Measurements from ENCODE around the gene SLC37A4. TPM values are rescaled to one million over a fixed set of nuclear protein-coding genes. Genes with fewer than 3 reads are reported as not detected.

The SLC37A4 gene
- total and polyA plus RNA-seq, 10 of the 15 experiments (the other 5 are each of a cell fraction or from before 2014, with no cell fraction given): 11.6 to 29.7 (median 20.4) TPM

DNA sequence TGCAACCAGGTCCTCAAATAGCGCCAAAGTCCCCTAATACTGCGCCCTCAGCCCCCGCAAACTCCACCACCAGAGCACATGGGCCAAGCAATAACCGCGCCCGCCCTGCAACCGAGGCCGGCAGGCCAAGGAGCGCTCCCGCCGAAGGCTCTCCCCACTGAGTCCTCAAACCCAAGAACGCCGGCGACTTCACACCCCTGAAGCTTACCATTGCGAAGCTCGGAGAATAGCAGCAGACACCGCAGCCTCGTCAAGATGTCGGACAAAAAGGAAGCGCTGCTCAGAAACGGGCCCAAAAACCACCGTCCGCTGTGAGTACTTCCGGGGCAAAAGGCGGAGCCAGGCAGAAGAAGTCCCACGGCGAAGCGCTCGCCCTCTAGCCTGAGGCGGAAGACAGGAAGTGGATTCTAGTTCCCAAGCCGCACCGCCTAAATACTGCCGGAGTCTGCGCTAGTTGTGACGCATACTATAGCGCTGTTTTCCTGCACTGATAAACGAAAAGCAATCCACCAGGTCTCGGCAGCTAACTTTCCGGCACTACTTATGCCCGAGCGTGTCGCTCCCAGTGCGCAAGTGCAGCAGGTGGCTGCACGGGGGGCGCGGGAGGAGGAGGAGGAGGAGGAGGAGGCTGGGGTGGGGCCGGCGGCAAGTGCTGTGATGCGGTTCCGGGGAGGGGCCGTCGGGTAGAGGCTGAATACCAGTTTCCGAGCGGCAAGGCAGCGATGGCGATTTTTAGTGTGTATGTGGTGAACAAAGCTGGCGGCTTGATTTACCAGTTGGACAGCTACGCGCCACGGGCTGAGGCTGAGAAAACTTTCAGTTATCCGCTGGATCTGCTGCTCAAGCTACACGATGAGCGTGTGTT lies 12.4 kb downstream of the SLC37A4 start, which contains the start of the genes RPS25 and TRAPPC4 (continued):
- TF ChIP-seq, protein P1, sequence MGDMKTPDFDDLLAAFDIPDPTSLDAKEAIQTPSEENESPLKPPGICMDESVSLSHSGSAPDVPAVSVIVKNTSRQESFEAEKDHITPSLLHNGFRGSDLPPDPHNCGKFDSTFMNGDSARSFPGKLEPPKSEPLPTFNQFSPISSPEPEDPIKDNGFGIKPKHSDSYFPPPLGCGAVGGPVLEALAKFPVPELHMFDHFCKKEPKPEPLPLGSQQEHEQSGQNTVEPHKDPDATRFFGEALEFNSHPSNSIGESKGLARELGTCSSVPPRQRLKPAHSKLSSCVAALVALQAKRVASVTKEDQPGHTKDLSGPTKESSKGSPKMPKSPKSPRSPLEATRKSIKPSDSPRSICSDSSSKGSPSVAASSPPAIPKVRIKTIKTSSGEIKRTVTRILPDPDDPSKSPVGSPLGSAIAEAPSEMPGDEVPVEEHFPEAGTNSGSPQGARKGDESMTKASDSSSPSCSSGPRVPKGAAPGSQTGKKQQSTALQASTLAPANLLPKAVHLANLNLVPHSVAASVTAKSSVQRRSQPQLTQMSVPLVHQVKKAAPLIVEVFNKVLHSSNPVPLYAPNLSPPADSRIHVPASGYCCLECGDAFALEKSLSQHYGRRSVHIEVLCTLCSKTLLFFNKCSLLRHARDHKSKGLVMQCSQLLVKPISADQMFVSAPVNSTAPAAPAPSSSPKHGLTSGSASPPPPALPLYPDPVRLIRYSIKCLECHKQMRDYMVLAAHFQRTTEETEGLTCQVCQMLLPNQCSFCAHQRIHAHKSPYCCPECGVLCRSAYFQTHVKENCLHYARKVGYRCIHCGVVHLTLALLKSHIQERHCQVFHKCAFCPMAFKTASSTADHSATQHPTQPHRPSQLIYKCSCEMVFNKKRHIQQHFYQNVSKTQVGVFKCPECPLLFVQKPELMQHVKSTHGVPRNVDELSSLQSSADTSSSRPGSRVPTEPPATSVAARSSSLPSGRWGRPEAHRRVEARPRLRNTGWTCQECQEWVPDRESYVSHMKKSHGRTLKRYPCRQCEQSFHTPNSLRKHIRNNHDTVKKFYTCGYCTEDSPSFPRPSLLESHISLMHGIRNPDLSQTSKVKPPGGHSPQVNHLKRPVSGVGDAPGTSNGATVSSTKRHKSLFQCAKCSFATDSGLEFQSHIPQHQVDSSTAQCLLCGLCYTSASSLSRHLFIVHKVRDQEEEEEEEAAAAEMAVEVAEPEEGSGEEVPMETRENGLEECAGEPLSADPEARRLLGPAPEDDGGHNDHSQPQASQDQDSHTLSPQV (IDR thresholded peaks at IDR 0.05): no peak
- TF ChIP-seq BCL11A (IDR thresholded peaks at IDR 0.05; ENCODE audit: low read depth, low read length): no peak
- peak; percentile 95 for TF ChIP-seq YY1 (IDR thresholded peaks at IDR 0.05; ENCODE audit: low read depth, low read length)
- no peak for TF ChIP-seq NFYB (IDR thresholded peaks at IDR 0.05; ENCODE audit: insufficient read depth, low read depth, low read length)
- peak; percentile 66; the same call in 1 of the 2 replicates for TF ChIP-seq ATF7 (IDR thresholded peaks at IDR 0.05; ENCODE audit: low read depth)
- no peak for TF ChIP-seq BRCA1 (IDR thresholded peaks at IDR 0.05; ENCODE audit: low read depth, low read length)
- no peak for TF ChIP-seq ZNF217 (IDR thresholded peaks at IDR 0.05)
- no peak for TF ChIP-seq RAD21 (IDR thresholded peaks at IDR 0.05; ENCODE audit: insufficient read depth, low read depth, low read length)
- no peak for TF ChIP-seq NFYA (IDR thresholded peaks at IDR 0.05; ENCODE audit: borderline replicate concordance, low read depth, low read length)
- no peak for TF ChIP-seq MTA3 (IDR thresholded peaks at IDR 0.05; ENCODE audit: borderline replicate concordance, low read length)
- TF ChIP-seq SRF (IDR thresholded peaks at IDR 0.05; ENCODE audit: low read depth in 2 of 2, low read length in 2 of 2): peak in 1 of 2 experiments; percentile 70; a peak in 1 of 4 replicates
- TF ChIP-seq, protein P2, sequence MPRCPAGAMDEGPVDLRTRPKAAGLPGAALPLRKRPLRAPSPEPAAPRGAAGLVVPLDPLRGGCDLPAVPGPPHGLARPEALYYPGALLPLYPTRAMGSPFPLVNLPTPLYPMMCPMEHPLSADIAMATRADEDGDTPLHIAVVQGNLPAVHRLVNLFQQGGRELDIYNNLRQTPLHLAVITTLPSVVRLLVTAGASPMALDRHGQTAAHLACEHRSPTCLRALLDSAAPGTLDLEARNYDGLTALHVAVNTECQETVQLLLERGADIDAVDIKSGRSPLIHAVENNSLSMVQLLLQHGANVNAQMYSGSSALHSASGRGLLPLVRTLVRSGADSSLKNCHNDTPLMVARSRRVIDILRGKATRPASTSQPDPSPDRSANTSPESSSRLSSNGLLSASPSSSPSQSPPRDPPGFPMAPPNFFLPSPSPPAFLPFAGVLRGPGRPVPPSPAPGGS (IDR thresholded peaks at IDR 0.05; ENCODE audit: borderline replicate concordance, insufficient read depth, low read depth, low read length, poor library complexity, severe bottlenecking): no peak
- no peak for TF ChIP-seq CHD4 (IDR thresholded peaks at IDR 0.05)
- TF ChIP-seq, protein P3, sequence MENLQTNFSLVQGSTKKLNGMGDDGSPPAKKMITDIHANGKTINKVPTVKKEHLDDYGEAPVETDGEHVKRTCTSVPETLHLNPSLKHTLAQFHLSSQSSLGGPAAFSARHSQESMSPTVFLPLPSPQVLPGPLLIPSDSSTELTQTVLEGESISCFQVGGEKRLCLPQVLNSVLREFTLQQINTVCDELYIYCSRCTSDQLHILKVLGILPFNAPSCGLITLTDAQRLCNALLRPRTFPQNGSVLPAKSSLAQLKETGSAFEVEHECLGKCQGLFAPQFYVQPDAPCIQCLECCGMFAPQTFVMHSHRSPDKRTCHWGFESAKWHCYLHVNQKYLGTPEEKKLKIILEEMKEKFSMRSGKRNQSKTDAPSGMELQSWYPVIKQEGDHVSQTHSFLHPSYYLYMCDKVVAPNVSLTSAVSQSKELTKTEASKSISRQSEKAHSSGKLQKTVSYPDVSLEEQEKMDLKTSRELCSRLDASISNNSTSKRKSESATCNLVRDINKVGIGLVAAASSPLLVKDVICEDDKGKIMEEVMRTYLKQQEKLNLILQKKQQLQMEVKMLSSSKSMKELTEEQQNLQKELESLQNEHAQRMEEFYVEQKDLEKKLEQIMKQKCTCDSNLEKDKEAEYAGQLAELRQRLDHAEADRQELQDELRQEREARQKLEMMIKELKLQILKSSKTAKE (IDR thresholded peaks at IDR 0.05; ENCODE audit: low read depth, poor library complexity, severe bottlenecking): peak; percentile 19
- no peak for TF ChIP-seq SMC3 (IDR thresholded peaks at IDR 0.05; ENCODE audit: borderline replicate concordance, low read length)
- TF ChIP-seq, protein P4, sequence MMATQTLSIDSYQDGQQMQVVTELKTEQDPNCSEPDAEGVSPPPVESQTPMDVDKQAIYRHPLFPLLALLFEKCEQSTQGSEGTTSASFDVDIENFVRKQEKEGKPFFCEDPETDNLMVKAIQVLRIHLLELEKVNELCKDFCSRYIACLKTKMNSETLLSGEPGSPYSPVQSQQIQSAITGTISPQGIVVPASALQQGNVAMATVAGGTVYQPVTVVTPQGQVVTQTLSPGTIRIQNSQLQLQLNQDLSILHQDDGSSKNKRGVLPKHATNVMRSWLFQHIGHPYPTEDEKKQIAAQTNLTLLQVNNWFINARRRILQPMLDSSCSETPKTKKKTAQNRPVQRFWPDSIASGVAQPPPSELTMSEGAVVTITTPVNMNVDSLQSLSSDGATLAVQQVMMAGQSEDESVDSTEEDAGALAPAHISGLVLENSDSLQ (IDR thresholded peaks at IDR 0.05): peak; percentile 44; the same call in 1 of the 2 replicates
